ENCODE data around the gene C10orf105. TPM values are rescaled to one million over a fixed set of nuclear protein-coding genes. Genes with fewer than 3 reads are reported as not detected.

Gene C10orf105
- polyA plus RNA-seq, 12 donors, result 0.12 to 0.30 (median 0.22) TPM; not detected in 3

GRCh38 chr10:71717551-71717951 lies 2.0 kb downstream of the C10orf105 start:
- DNase-seq, result peak; percentile 42

- DNase-seq, result no peak
Observed at GRCh38 chr10:71717056-71717455, 2.5 kb downstream of the C10orf105 start.

GRCh38 chr10:71716426-71716825 lies 3.2 kb downstream of the C10orf105 start:
- DNase-seq, result no peak

- no peak for DNase-seq
Observed at GRCh38 chr10:71715860-71716259, 3.7 kb downstream of the C10orf105 start.

- no peak for DNase-seq
Observed at GRCh38 chr10:71715026-71715425, 4.6 kb downstream of the C10orf105 start.

GRCh38 chr10:71714592-71714991 lies 5.0 kb downstream of the C10orf105 start:
- no peak for DNase-seq

GRCh38 chr10:71714031-71714410 lies 5.6 kb downstream of the C10orf105 start:
- DNase-seq, result no peak

- DNase-seq, result peak; percentile 67
Observed at GRCh38 chr10:71713135-71714030, 6.2 kb downstream of the C10orf105 start.

GRCh38 chr10:71712572-71713134 lies 6.9 kb downstream of the C10orf105 start:
- DNase-seq, result no peak

- DNase-seq, result no peak
Observed at GRCh38 chr10:71712170-71712569, 7.4 kb downstream of the C10orf105 start.

- DNase-seq, result no peak
Observed at GRCh38 chr10:71711052-71711623, 8.4 kb downstream of the C10orf105 start.

- no peak for DNase-seq
Observed at GRCh38 chr10:71710519-71710918, 9.1 kb downstream of the C10orf105 start.

GRCh38 chr10:71708897-71709882 lies 10.4 kb downstream of the C10orf105 start:
- DNase-seq, result no peak

- DNase-seq, result peak; percentile 42
Observed at GRCh38 chr10:71708301-71708703, 11.3 kb downstream of the C10orf105 start.

GRCh38 chr10:71707240-71707789 lies 12.3 kb downstream of the C10orf105 start:
- DNase-seq, result no peak

GRCh38 chr10:71706216-71707121 lies 13.1 kb downstream of the C10orf105 start:
- no peak for DNase-seq

- DNase-seq, result no peak
Observed at GRCh38 chr10:71705582-71705981, 14.0 kb downstream of the C10orf105 start.

GRCh38 chr10:71704816-71705215 lies 14.8 kb downstream of the C10orf105 start:
- no peak for DNase-seq

- no peak for DNase-seq
Observed at GRCh38 chr10:71703577-71703976, 16.0 kb downstream of the C10orf105 start.

GRCh38 chr10:71701496-71702132 lies 18.0 kb downstream of the C10orf105 start:
- DNase-seq, result no peak

Measured in muscle of arm (tissue), 12 donors.